NCI-H1092 treated with DMSO at 0.1 percent for 48 hours (cell line): ENCODE data around the gene IMPDH2.

Experiments used
- DNase-seq: peaks from one replicate; lab custom pipeline; 2025; lab: John Stamatoyannopoulos, UW

IMPDH2 gene

DNA sequence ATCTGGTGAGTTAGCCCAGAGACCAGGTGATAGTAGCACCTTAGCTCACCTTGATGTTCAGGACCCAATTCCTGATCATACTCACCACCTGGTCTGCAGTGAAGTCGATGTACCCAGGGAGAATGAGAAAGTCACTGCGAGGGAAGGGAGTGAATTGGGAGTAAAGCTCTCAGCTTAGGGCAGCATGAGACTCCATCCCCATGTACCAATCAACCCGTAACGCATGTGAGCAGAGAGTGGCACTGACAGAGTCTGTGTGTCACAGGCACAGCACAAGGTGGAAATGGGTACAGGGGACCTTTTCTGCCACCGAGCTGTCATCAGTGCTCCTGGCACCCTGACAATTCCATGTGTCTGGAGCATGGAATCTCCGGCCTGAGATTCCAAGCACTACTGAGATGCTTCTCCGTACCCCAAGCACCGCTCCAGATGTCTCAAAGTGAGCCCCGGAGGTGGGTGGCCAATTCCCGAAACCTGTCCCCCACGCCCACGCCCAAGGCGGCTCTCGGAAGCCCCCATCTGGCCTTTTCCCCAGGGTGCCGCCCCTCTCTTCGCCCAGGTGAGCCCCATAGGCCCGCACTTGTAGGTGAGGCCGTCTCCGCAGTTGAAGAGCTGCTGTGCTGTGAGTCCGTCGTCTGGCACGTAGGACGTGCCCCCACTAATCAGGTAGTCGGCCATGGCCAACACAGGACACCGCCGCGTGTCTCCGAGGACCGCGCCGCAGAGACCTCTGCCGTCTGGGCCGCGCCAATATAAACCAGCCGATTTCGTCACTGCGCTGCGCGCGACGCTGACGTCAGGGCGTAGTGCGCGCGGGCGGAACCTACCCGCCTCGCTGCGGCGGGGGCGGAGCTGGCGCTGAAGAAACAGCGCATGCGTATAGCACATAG lies at the start of gene IMPDH2:
Gene IMPDH2 (minus strand): TSS at position 726 of the 890 bp plus-strand sequence. CDS start 48 bp downstream, at position 678.
- DNase-seq: peak; percentile 88

GRCh38 chr3:49076646-49077045 lies 47.4 kb upstream of the IMPDH2 start:
- DNase-seq: no peak

GRCh38 chr3:49076116-49076515 lies 46.9 kb upstream of the IMPDH2 start:
- DNase-seq: no peak

- no peak for DNase-seq
Measured at GRCh38 chr3:49058011-49058410, 28.8 kb upstream of the IMPDH2 start.

GRCh38 chr3:49057268-49057667 lies 28.1 kb upstream of the IMPDH2 start:
- no peak for DNase-seq

- DNase-seq: no peak
Measured at GRCh38 chr3:49054344-49054862, 25.2 kb upstream of the IMPDH2 start.

DNA sequence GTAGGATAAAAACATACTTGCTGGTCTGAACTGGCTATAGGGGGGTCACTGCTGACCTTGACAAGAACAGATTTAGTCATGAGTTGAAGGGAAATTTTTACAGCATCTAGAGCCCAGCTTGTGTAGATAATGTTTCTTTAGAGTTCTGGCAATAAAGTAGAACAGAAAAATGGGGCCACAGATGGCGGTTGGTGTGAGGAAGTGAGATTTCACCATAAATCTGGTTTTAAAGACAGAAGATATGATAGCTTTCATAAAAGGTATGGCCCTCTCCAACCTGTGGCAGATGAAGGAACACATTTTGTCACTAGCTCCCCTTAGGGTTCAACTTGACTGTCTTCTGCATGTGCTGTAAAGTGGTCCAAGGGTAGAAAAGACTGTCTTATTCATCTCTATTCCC lies 24.3 kb upstream of the IMPDH2 start:
- DNase-seq: no peak

DNA sequence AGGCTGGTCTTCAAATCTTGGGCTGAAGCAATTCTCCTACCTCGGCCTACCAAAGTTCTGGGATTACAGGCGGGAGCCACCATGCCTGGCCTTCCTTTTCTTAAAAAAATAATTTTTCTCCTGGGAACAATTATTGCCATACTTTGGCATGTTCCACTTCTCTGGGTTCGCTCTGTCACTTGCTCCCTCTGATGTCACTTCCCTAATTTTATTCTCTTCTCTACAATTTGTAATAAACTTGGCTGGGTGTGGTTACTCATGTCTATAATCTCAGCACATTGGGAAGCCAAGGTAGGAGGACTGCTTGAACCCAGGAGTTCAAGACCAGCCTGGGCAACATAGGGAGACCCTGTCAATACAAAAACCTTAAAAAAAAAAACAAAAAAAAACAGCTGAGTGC lies 6.1 kb upstream of the IMPDH2 start:
- no peak for DNase-seq

DNA sequence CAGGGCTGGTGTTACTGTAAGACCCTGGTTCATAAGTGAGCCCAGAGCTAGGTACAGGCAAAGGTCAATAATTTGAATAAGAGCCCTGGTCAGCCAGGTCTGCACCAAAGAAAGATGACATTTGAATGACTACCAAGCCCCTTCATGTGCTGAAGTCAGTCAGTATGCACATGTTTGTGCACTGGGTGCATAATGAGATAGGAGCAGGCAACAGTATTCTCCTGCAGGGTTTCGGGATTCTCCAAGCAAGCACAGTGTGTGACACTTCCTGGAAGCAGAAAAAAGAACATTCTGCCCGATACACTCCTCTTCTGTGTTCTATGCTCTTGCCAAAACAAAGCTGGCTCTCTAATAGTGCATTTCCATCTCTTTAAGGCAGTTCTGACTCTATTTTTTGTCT lies 5.5 kb upstream of the IMPDH2 start:
- DNase-seq: no peak

DNA sequence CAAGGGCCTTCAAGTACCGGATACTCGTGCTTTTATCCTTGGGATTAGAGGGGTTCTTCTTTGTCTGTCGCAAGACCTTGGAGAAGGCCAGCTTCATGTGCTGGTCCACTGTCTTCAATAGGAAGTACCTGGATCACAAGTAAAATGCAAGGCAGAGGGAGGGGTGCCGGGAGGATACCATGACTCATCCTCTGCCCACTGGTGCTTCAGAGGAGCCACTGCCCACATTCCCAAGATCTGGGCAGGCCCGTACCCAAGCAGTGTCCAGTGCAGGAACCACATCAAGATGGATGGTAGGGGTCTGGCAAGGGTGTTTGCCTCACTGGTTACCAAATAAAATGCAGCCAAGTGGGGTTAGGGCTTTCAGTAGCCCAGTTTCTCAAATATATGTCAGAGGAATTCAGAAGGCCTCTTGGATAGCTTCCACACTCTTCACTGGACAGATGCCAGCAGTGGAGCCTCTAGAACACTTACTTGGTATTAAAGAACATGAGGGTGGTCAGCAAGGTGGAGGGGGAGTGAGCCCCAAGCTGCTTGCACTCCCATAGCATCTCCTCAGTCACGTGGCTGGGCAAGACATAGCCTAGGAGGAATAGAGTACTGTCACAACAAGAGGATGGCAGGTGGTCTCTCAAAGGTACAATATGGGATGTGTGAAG lies 3.6 kb upstream of the IMPDH2 start:
- DNase-seq: no peak

GRCh38 chr3:49030321-49030720 lies 1.1 kb upstream of the IMPDH2 start:
- no peak for DNase-seq

- DNase-seq: no peak
Measured at GRCh38 chr3:49029563-49029884, 326 bp upstream of the IMPDH2 start.

- no peak for DNase-seq
Measured at GRCh38 chr3:49028298-49028672, 913 bp downstream of the IMPDH2 start.

GRCh38 chr3:49027634-49028033 lies 1.6 kb downstream of the IMPDH2 start:
- no peak for DNase-seq

DNA sequence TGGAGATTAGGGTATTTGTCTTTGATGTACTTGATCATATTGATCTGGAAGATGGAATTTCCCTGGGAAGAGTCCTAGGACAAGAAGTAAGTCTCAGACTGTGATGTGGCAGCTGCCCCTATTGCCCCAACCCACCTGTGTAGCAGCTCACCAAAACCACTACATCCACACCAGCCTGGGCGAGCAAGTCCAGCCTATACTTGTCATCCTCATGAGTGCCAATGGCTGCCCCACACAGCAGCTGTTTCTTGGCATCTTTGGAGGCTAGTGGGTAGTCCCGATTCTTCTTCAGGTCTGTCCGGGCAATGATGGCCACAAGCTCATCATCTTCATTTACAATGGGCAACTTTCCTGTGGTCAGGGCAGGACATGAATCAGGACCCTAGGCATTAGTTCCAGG lies 2.7 kb downstream of the IMPDH2 start:
- no peak for DNase-seq

DNA sequence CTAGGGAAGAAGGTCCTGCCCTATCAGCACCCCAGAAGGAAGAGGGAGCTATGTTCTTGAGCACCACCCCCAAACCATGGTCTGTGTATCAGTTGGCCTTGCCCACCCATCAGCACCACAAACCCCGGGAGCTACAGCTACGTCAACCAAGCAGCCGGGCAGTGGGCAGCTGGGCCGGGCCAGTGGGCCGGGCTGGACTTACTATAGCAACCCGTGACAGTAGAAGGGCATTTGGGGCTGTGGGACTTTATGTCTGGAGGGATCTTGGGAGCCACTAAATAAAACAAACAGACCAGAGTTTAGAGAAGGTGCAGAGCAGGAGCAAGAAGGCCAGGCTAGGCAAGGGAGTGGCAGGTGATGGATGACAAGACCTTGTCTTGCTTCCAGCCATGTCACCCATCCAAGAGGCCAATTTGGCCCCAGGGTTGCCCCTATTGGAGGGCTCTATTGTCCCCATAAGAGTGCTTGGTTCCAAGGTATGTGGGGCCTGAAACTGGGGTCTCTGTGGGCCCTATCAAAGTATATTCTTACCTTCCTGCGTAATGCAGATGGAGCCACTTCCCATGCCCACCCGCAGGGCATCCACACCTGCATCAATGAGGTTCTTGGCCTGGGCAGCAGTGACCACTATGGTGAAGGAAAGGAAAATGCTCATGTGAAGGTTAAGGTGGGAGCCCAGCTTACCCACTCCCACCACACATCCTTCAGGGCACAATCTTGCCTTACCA lies 3.2 kb downstream of the IMPDH2 start:
- no peak for DNase-seq

DNA sequence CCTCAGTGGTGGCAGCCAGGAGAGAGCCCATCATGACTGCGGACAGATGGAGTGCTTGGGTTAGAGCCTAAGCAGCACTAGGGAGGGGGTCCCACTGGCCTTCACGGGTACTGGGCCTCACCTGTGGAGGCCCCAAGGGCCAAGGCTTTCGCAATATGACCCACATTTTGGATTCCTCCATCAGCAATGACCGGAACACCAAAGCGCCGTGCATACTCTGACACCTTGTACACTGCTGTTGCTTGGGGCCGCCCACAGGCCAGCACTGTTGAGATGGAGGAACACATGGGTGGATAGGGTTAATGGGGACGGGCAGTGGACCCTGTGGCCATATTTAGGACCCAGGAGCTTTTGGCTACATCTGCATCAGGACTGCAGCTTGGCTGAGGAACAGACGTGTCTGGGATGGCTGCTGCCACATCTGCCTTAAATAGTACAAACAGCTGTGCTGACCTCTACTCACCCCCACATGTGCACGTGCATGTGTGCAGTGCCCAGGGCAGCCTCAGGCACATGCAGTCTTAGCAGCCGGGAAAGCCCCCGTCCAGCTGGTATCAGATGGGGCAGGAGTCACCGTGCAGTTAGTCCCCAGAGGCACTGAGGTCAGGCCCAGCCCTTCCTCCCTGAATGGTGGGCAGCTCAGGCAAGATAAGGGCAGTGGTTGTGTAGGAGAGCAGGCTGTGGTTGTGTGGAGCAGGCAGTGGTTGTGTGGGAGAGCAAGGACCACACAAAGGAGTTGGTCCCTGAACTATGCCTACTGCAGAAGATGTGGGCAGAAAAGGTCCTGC lies 4.0 kb downstream of the IMPDH2 start:
- no peak for DNase-seq

- DNase-seq: no peak
Measured at GRCh38 chr3:49024449-49024848, 4.7 kb downstream of the IMPDH2 start.

DNA sequence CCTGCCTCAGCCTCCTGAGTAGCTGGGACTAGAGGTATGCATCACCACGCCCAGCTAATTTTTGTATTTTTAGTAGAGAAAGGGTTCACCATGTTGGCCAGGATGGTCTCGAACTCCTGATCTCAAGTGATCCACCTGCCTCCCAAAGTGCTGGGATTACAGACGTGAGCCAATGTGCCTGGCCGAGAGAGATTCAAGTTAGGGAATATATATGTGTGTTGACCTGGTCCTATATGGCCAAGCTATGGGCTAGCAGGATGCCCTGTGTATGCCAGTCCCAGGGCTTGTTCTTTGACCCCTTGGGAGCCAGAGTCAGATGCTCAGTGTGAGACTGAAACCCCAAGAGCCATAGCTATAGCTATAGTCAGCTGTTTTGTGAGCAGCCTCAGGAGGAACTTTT lies 5.4 kb downstream of the IMPDH2 start:
- no peak for DNase-seq

DNA sequence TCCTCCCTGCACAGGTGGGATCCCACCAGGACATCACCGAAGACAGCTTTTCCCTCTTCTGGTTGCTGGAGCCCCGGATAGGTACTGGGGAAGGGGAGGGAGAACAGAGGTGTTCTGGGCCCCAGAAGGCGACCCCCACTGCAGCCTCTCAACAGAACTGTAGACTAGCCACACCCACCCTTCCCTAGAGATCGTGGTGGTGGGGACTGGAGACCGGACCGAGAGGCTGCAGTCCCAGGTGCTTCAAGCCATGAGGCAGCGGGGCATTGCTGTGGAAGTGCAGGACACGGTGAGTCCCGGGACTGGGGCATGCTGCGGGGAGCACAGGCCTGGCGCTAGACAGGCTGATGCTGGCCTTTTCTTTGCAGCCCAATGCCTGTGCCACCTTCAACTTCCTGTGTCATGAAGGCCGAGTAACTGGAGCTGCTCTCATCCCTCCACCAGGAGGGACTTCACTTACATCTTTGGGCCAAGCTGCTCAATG lies 6.5 kb downstream of the IMPDH2 start:
- DNase-seq: no peak

DNA sequence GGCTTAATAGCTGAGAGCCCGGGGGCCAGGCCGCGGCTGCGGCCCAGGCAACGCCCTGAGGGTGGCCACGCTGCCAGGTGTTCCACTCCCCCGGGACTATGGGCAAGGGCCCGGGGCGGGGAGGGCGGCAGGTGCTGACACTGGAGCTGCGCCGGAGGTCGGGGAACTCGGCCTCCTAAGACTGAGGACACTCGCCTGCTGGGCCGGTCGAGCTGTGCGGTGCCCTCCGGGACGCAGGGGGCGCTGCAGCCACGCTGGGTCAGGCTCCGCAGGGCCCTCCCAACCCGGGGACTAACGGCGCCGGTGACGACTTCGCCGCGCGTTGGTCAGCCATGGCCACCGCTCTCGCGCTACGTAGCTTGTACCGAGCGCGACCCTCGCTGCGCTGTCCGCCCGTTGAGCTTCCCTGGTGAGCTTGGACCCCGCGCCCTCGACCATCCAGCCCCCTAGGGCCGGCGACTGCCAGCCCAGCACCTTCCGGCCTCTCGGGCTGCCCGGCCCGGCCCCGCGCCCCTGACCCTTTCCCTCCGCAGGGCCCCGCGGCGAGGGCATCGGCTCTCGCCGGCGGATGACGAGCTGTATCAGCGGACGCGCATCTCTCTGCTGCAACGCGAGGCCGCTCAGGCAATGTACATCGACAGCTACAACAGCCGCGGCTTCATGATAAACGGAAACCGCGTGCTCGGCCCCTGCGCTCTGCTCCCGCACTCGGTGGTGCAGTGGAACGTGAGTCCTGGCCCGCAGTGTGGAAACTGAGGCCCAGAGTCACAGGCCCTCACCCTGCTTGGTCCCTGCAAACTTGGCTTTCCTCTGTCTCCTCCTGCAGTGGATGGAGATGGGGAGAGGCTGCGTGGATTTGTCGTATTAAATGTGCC lies 7.1 kb downstream of the IMPDH2 start, which contains the start of gene NDUFAF3:
Gene NDUFAF3 (plus strand): TSS at position 309 of the 875 bp plus-strand sequence. CDS start 24 bp downstream, at position 333.
- DNase-seq: peak; percentile 86
